Occipital lobe (tissue), 2 donors: ENCODE results near the gene SMOC2. TPM values are rescaled to one million over a fixed set of nuclear protein-coding genes. Genes with fewer than 3 reads are reported as not detected.

ENCODE experiments used
- DNase-seq: peaks from one replicate; lab custom pipeline; 2025; lab: John Stamatoyannopoulos, UW
- total RNA-seq: library from RNA; depleted of rRNA; stranded (reverse); fragments of >200 nt; gene quantifications from one replicate; pipeline ENCODE4 v1.2.3, GENCODE V29; 2014

The SMOC2 gene, protein sequence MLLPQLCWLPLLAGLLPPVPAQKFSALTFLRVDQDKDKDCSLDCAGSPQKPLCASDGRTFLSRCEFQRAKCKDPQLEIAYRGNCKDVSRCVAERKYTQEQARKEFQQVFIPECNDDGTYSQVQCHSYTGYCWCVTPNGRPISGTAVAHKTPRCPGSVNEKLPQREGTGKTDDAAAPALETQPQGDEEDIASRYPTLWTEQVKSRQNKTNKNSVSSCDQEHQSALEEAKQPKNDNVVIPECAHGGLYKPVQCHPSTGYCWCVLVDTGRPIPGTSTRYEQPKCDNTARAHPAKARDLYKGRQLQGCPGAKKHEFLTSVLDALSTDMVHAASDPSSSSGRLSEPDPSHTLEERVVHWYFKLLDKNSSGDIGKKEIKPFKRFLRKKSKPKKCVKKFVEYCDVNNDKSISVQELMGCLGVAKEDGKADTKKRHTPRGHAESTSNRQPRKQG
- total RNA-seq: 1.2 TPM

DNA sequence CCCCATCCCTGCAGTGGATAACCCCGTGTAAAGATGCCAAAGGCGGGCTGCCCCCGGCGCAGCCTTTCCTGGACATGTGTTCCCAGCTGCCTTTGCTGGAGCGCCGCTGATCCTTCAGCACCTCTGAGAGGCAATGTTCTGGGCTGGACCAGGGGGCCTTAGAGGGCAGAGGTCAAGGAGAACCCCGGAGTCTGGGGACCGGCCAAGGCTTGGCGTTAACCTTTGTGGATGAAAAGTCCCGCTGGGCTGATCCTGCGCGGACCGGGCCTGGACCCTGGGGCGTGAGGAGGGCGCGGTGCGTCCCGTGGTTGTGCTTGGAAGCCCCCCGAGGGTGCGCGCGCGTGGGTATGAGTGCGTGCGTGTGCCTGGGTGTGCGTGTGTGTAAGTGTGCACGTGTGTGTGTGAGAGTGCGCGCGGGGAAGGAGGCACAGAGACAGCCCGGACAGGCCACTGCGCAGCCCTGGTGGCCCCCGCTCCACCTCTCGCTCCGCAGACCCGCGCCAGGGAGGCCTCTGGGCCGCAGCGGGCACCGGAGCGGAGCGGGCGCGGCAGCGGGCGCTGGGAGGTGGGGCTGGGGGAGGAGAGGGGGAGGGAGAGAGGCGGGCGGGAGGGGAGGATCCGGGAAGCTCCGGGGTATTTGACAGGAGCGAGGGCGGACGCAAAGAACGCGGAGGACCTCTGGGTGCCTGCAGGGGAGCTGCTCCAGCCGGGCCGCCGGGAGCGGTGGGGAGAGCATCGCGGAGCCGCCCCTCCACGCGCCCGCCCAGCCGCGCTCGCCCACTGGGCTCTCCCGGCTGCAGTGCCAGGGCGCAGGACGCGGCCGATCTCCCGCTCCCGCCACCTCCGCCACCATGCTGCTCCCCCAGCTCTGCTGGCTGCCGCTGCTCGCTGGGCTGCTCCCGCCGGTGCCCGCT lies at the start of gene SMOC2:
SMOC2 (plus strand) TSS at position 665 of the 914 bp plus-strand sequence; CDS start at position 852, 187 bp downstream.
- no peak for DNase-seq

DNA sequence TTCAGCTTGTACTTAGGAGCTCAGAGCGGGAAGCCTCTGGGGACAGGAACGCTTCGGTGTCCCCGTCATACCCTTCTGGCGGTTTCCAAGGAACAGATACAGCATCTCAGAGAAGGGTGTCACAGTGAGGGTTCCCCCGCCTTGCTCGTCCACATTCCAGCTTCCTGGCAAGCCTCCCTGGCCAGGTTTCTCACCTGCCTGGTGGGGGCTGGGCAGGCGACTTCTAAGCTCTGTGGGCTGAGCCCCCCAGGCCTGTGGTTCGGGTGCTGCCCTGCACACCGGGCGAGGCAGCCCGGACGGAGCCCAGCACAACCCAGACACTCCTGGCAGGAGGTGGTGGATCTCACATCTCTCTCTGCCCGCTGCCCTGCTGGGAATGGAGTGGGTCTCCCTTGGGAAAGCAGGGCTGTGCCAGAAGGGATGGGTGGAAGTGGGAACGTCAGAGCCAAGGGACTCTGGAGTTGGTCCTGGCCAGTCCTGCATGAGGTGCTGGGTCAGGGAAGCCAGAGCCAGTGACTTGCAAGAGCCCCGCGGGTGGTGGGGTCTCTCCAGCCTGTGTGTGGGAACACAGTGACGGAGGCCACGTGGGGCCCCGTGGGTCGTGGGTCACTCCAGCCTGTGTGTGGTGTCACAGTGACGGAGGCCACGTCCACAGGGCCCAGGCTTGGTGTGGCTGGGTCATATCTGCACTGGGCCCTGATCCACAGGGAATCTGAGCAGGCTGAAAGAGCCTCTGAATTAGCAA lies 47.7 kb upstream of the SMOC2 start:
- DNase-seq: no peak

DNA sequence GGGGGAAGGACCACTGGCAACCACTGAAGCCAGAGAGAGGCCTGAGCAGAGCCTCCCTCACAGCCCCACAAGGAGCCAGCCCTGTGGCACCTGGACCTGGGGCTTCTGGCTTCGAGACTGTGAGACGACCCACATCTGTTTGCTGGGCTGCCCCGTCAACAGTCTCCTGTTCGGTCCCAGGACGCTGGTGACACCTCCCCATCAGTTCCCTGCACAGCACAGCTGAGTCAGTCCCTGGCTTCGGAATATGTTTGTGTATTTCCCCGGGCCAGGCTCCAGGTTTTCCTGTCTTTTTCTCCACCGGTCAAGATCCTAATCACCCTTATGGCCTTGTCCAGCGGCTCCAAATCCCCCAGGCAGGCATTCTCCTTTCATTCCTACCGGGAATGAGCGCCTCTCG lies 46.4 kb upstream of the SMOC2 start:
- no peak for DNase-seq

DNA sequence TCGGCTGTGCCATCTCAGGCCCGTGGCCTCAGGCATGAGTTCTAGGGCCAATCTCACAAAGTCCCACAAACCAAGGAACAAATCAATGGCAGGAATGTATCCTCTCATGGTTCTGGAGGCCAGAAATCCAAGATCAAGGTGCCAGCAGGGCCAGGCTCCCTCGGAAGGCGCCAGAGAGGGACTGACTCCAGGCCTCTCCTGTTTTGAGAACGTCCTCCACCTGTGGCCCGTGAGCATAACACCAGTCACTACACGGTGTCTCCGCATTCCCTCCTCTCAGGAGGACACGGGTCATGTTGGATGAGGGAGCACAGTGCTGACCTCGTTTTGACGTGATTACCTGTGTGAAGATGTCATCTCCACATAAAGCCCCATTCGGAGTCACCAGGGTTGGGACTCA lies 45.0 kb upstream of the SMOC2 start:
- no peak for DNase-seq

DNA sequence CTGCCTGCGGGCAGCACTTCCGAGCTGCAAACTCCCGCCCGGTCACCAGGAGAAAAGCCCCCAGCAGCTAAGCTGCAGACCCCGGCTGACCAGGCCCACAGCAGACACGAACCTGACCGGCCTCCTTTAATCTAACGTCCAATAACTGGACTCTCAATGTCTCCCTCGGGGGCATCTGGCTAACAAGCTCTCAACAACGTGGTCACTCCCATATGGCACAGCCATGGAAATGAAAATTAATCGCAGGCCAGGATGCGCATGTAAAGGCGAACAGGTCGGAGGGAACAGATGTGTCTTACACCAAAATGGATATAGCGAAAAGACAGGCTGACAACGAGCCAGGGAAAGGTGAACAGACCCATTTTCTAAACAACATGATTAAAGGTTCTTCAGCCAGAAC lies 44.4 kb upstream of the SMOC2 start:
- no peak for DNase-seq

DNA sequence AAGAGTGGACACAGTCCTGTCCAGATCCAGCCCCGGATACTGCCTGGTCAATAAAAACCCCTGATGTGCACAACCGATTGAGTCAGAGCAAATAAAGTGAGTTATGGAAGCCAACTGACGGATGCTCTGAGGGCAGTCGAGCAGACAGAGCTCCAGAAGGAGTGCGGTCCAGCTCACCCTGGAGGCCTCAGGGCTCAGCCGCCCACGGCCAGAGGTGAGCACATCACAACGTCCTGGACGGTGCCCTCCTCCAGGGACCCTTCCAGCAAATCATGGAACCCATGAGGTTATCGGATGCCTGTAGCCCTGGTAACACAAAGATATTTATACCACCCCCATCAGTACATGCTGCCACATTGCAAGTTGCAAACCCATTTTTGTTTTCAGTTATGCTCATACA lies 44.0 kb upstream of the SMOC2 start:
- no peak for DNase-seq

DNA sequence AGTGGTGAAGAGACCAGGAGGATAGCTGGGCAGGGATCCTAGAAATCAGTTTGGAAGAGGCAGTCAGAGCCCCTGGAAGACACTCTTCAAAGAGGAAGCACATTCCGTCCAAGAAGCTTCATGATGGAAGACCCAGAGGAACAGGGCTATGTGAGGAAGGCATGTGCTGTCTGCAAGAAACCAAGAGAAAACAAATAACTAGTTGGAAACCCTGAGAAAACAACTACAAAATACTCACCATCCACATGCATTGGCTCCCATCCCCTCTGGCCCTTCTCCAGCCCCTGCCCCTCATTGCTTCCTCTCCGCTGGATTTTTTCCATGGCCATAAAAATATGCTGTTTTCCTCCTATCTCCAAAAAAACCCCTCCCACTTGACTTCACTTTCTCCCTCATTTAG lies 40.9 kb upstream of the SMOC2 start:
- DNase-seq: no peak

DNA sequence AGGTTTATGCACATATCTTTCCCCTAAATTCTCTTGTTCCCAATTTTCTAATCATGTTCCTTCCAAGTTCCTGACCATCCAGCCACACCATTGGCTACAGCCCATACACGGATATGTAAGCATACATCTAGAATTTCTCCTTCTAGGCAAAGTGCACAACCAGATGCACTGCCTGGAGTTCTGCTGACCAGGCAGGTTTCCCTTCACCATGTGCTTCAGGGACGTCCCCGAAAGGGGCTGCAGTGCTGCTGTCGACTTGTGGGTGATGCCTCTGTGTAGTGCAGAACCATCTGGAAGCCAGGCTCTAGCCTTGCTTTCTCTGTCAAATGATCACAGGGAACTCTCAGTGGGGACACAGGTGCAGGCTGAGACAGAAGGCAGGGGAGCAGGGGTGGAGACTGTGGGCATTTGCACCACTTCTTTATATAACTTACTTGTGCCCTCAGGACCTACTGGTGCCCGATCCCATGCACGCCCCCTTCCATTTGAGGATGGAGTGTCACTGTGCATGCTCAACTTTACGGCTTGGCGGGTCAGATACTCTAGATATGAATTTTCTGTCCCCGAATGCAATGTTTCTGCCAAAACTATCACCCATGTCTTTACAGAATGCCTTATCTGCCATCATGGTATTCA lies 37.5 kb upstream of the SMOC2 start:
- DNase-seq: no peak

DNA sequence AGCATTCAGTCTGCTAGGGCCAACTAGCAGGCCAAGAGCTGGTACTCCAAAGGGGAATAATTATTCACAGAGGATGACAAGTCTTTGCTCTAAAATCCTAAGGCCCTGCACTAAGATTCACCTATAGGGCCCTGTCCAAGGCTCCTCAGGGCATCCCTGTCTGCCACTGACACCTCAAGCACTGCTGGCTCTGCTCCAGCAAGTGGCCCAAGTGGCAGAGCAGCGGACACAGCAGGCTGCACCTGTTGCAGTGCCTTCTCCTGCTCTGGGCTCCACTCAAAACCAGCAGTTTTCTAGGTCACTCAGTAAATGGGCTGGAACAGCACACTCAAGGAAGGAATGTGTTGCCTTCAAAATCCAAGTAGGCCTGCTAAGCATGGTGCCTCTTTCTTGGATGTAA lies 36.4 kb upstream of the SMOC2 start:
- DNase-seq: no peak

DNA sequence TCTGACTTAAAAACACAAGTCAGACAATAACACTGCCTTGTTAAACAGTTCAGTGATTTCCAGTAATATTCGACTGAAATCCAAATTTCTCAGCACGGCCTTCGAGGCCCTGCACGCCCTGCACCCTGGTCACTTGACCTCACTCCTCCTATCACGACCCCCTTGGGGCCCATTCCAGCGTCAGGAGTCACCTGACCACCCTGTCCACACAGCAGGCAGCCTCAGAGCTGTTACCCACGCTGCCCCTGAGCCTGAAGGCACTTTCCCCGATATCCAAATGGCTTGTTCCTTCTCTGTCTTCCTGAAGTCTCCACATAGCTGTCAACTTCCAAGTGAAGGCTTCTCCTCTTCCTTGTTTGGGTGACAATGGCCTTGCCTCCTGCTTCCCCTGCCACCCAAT lies 33.1 kb upstream of the SMOC2 start:
- no peak for DNase-seq

DNA sequence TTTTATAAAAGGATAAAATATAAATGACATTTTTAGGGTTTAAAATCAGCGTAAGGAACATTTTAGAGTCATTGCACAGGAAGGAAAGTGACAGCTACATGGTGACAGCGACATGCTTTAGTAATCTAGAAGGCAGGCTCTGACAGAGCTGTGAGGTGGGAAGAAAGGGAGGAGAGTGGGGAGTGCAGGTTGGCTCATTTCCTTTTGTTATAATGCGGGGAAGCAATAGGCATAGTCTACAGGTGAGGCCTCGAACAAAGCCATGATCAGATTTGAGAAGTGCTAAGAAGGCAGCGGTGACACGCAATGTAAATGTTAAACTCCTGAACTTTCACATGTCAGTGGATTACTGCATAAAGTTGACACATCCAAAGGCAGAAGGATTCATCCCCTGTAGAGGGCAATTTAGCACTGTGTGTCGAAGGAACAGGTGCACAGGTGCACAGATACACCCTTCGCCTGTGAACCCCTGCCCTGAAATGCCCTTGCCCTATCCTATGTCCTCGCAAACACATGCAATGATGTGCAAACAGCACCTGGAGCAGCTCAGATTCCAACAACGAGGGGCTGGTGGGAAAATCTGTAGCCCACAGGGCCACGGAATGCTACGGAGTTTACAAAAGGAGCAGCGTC lies 32.4 kb upstream of the SMOC2 start:
- no peak for DNase-seq

DNA sequence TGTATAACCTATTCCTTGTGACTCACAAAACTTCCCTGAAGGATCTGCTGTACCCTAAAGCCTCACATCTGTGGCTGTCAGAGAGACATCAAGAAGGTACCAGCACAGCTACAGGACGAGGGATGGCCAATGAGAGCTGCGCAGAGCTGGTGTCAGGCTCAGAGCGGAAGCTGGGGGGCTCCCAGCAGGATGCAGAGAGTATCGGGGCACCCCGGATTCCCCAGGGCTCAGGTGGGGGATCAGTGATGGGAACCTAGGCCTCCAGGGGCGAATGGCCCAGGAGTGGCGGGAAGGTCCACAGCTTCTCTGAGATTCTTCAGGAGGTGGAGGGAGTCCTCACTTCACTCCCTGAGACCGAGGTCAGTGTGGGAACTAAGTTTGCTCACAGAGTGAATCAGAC lies 30.9 kb upstream of the SMOC2 start:
- DNase-seq: no peak

DNA sequence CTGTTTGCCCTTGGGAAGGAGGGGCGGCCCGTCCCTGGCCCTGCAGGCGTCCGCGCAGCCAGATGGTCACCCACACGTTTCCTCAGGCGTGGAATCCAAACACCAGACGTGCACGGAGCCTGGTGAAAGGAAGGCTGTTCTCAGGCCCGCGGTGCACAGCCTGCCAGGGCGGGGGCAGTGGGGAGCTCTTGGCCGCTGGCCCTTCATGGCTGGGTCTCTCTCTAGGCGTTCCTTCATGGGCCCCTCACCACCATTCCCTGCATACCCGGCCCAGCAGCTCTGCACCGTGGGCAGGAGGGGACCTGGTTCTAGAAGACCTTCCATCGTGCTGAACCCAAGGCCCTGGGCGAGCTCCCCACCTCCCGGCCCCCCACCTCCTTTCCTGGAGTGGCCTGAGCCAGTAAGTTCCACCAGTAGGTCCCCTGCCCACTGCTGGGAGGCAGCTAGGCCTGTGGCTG lies 30.4 kb upstream of the SMOC2 start:
- no peak for DNase-seq

DNA sequence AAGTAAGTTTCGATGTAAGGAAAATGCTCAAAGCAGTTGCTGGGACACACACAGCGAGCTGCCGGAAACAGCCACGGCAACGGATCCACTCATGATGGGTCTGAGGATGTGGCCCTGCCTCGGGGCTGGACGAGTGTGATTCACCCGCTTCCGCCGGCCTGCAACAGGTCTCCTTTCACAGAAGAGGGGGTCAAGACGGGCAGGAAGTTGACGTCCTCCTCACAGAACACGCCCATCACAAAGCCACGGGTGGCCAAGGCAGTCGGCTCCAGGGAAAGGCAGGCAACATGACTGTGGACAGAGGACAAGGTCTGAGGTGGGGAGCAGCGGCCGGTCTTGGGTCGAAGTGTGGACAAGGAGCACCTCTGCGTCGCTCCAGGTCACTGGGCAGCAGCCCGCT lies 29.9 kb upstream of the SMOC2 start:
- DNase-seq: no peak

DNA sequence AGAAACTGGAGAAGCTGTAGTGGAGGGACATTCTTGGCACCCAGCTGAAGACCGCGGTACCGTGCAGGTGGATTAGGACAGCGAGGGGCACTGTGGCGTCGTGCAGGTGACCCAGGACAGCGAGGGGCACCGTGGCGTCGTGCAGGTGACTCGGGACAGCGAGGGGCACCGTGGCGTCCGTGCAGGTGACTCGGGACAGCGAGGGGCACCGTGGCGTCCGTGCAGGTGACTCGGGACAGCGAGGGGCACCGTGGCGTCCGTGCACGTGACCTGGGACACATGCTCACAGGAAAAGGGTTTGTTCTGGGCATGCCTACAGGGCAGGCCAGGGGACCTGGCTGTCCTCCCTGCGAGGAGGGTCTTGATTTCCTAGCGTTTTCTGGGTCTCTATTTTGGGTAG lies 29.2 kb upstream of the SMOC2 start:
- DNase-seq: no peak

DNA sequence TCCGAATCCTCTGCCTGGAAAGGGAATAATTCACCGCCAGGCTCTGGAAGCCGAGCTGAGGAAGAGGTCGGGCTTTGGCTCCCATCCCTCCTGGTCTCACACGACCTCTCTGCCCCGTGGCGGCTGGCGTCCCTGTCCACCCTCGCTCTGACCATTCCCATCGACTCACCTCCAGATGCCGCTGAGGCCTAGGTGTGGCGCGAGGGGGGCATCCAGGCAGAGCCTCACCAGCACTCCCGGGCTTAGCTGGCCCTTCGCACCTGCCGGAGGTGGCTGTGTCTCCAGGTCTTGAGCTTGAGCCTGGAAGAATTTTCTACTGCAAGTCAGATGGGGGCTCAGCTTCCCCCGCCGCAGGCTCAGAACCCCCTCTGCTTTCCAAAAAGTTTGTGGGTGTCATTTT lies 28.5 kb upstream of the SMOC2 start:
- DNase-seq: no peak

DNA sequence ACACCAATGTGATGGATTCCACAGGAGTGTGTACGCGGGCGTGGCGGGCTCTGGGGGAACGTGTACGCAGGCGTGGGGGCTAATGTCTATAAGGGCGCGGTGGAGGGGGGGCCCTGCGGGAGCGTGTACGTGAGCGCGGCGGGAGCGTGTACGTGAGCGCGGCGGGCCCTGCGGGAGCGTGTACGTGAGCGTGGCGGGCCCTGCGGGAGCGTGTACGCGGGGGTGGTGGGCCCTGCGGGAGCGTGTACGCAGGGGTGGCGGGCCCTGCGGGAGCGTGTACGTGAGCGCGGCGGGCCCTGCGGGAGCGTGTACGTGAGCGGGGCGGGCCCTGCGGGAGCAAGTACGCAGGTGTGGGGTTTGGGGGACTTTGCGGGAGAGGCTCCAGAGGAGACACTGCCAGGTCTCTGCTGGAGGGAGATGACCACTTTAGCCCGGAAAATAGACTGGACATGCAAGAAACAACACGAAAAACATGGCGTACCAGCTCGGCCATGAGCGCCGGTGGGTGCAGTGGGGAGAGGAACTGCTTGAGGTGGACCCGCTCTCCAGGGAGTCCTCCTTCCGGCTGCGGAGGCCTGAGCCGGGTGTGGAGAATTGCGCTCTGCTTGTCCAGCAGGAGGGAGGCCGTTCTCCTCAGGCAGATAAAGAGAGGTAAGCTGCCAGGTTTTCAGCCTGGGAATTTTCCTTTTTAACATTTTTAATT lies 27.8 kb upstream of the SMOC2 start:
- no peak for DNase-seq

DNA sequence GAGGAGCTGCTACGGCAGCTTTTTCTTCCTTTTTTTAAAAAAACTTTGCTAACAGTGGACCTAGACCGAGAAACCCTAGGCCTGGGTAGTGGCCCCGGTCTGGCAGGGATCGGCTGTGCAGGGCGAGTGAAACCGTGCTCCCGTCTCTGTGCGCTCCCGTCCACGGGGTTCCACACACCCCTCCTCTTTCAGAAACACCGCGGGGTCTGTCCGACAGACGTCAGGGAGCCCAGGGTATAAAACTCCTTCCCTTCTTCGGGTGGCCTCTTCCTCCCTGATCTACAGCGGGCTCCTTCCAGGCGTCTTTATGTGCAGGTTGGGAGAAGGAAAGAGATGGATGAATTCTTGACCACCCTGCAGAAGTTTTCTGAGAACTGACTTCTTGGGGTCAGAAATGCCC lies 27.1 kb upstream of the SMOC2 start:
- no peak for DNase-seq

DNA sequence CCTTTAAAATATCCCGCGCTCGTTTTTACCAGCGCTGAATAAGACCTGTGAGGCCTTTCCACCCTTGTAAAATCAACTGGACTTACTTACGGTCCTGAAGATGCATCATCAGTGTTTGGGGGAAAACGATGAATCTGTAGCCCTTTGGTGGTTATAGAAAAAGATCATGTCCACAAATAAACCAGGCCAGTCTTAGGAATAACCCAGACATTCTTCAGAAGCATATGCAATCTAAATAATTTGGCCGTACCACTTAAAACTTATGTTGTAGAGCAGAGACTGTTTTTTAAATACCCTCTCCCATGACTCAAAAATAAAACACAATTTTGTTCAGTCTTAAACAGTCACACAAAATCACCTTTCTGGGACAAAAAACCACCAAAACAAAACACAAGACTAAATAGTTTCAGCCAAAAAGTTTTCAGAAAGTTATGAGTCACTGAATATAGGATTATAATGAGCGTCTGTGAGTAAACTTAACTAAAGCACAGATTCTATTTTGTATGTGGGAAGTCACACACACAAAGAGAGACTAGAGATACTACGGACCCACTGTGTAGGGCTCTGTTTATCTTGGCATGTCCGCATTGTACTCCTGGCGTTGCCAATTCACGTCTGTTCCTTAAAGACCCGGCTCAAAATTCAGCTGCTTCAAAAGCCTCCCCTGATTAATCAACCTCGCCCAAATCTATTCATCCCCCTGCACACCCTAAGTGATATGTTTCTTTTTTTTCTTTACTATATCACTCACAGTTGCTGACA lies 26.5 kb upstream of the SMOC2 start:
- no peak for DNase-seq
